ENCODE data around the gene TMEM120B.

Gene TMEM120B

GRCh38 chr12:121804417-121805111, 92.0 kb downstream of the TMEM120B start:
- no peak overlapping the region for H3K27ac ChIP-seq (ENCODE audit: low read length)
- peaks cover 9% of the 10 kb centered on the region; the same call in 1 of the 2 replicates for H3K4me1 ChIP-seq (ENCODE audit: insufficient read depth, low read length)
- peaks cover 17% of the 10 kb centered on the region for H3K36me3 ChIP-seq (ENCODE audit: insufficient read depth, low read depth, low read length)
- H3K9me3 ChIP-seq (ENCODE audit: insufficient read depth, low read depth, low read length), result no peaks in the 10 kb centered on the region
- H3K4me3 ChIP-seq (ENCODE audit: low read length), result peak overlapping the region; percentile 74
- no peaks in the 10 kb centered on the region for H3K27me3 ChIP-seq (ENCODE audit: insufficient read depth, low read length)
- peak overlapping the region; percentile 71; the same call in 1 of the 2 replicates for H3K9ac ChIP-seq (ENCODE audit: low read depth, low read length)

GRCh38 chr12:121805171-121806008, 92.8 kb downstream of the TMEM120B start:
- Histone ChIP-seq H3K4me1 (ENCODE audit: insufficient read depth, low read length) (peaks cover 9% of the 10 kb centered on the region; the same call in 1 of the 2 replicates), H3K27me3 (ENCODE audit: insufficient read depth, low read length) (no peaks in the 10 kb centered on the region), H3K4me3 (ENCODE audit: low read length) (peak overlapping the region; percentile 74), H3K9me3 (ENCODE audit: insufficient read depth, low read depth, low read length) (no peaks in the 10 kb centered on the region), H3K36me3 (ENCODE audit: insufficient read depth, low read depth, low read length) (peaks cover 25% of the 10 kb centered on the region), H3K9ac (ENCODE audit: low read depth, low read length) (peak overlapping the region; percentile 71; the same call in 1 of the 2 replicates), H3K27ac (ENCODE audit: low read length) (no peak overlapping the region)

- Histone ChIP-seq H3K4me3 (ENCODE audit: low read length) (peak overlapping the region; percentile 54), H3K4me1 (ENCODE audit: insufficient read depth, low read length) (peaks cover 13% of the 10 kb centered on the region), H3K36me3 (ENCODE audit: insufficient read depth, low read depth, low read length) (peaks cover 32% of the 10 kb centered on the region), H3K9ac (ENCODE audit: low read depth, low read length) (no peak overlapping the region), H3K27me3 (ENCODE audit: insufficient read depth, low read length) (no peaks in the 10 kb centered on the region), H3K9me3 (ENCODE audit: insufficient read depth, low read depth, low read length) (no peaks in the 10 kb centered on the region), H3K27ac (ENCODE audit: low read length) (no peak overlapping the region)
Observed at GRCh38 chr12:121806009-121806545, 93.5 kb downstream of the TMEM120B start.

GRCh38 chr12:121806546-121807423, 94.2 kb downstream of the TMEM120B start:
- H3K36me3 ChIP-seq (ENCODE audit: insufficient read depth, low read depth, low read length), result peaks cover 32% of the 10 kb centered on the region
- no peaks in the 10 kb centered on the region for H3K27me3 ChIP-seq (ENCODE audit: insufficient read depth, low read length)
- H3K4me1 ChIP-seq (ENCODE audit: insufficient read depth, low read length), result peaks cover 19% of the 10 kb centered on the region
- H3K9ac ChIP-seq (ENCODE audit: low read depth, low read length), result no peak overlapping the region
- no peaks in the 10 kb centered on the region for H3K9me3 ChIP-seq (ENCODE audit: insufficient read depth, low read depth, low read length)
- H3K4me3 ChIP-seq (ENCODE audit: low read length), result peak overlapping the region; percentile 54
- no peak overlapping the region for H3K27ac ChIP-seq (ENCODE audit: low read length)

- Histone ChIP-seq H3K9me3 (ENCODE audit: insufficient read depth, low read depth, low read length) (no peaks in the 10 kb centered on the region), H3K27me3 (ENCODE audit: insufficient read depth, low read length) (no peaks in the 10 kb centered on the region), H3K4me1 (ENCODE audit: insufficient read depth, low read length) (peaks cover 19% of the 10 kb centered on the region), H3K27ac (ENCODE audit: low read length) (no peak overlapping the region), H3K9ac (ENCODE audit: low read depth, low read length) (no peak overlapping the region), H3K36me3 (ENCODE audit: insufficient read depth, low read depth, low read length) (peaks cover 33% of the 10 kb centered on the region), H3K4me3 (ENCODE audit: low read length) (no peak overlapping the region)
Observed at GRCh38 chr12:121807642-121808347, 95.2 kb downstream of the TMEM120B start.

GRCh38 chr12:121808623-121809022, 96.1 kb downstream of the TMEM120B start:
- Histone ChIP-seq H3K27ac (ENCODE audit: low read length) (no peak overlapping the region), H3K4me3 (ENCODE audit: low read length) (no peak overlapping the region), H3K36me3 (ENCODE audit: insufficient read depth, low read depth, low read length) (peaks cover 41% of the 10 kb centered on the region), H3K9ac (ENCODE audit: low read depth, low read length) (no peak overlapping the region), H3K27me3 (ENCODE audit: insufficient read depth, low read length) (no peaks in the 10 kb centered on the region), H3K4me1 (ENCODE audit: insufficient read depth, low read length) (peaks cover 19% of the 10 kb centered on the region), H3K9me3 (ENCODE audit: insufficient read depth, low read depth, low read length) (no peaks in the 10 kb centered on the region)

GRCh38 chr12:121809712-121810116, 97.2 kb downstream of the TMEM120B start:
- Histone ChIP-seq H3K36me3 (ENCODE audit: insufficient read depth, low read depth, low read length) (peaks cover 41% of the 10 kb centered on the region), H3K4me1 (ENCODE audit: insufficient read depth, low read length) (peaks cover 19% of the 10 kb centered on the region)

GRCh38 chr12:121810234-121810817, 97.8 kb downstream of the TMEM120B start:
- H3K4me3 ChIP-seq (ENCODE audit: low read length), result no peak overlapping the region
- H3K27ac ChIP-seq (ENCODE audit: low read length), result no peak overlapping the region
- H3K4me1 ChIP-seq (ENCODE audit: insufficient read depth, low read length), result peaks cover 19% of the 10 kb centered on the region
- no peaks in the 10 kb centered on the region for H3K9me3 ChIP-seq (ENCODE audit: insufficient read depth, low read depth, low read length)
- no peaks in the 10 kb centered on the region for H3K27me3 ChIP-seq (ENCODE audit: insufficient read depth, low read length)
- peak overlapping the region; percentile 92; the same call in 1 of the 2 replicates for H3K9ac ChIP-seq (ENCODE audit: low read depth, low read length)
- H3K36me3 ChIP-seq (ENCODE audit: insufficient read depth, low read depth, low read length), result peaks cover 45% of the 10 kb centered on the region

More at GRCh38 chr12:121809712-121810116, 97.2 kb downstream of the TMEM120B start:
- Histone ChIP-seq H3K4me3 (ENCODE audit: low read length) (no peak overlapping the region), H3K27ac (ENCODE audit: low read length) (no peak overlapping the region), H3K9ac (ENCODE audit: low read depth, low read length) (no peak overlapping the region), H3K9me3 (ENCODE audit: insufficient read depth, low read depth, low read length) (no peaks in the 10 kb centered on the region), H3K27me3 (ENCODE audit: insufficient read depth, low read length) (no peaks in the 10 kb centered on the region)

GRCh38 chr12:121810833-121811433, 98.4 kb downstream of the TMEM120B start:
- Histone ChIP-seq H3K9ac (ENCODE audit: low read depth, low read length) (peak overlapping the region; percentile 92; the same call in 1 of the 2 replicates), H3K9me3 (ENCODE audit: insufficient read depth, low read depth, low read length) (no peaks in the 10 kb centered on the region), H3K4me3 (ENCODE audit: low read length) (peak overlapping the region; percentile 98), H3K27ac (ENCODE audit: low read length) (no peak overlapping the region), H3K27me3 (ENCODE audit: insufficient read depth, low read length) (no peaks in the 10 kb centered on the region), H3K36me3 (ENCODE audit: insufficient read depth, low read depth, low read length) (peaks cover 51% of the 10 kb centered on the region), H3K4me1 (ENCODE audit: insufficient read depth, low read length) (peaks cover 16% of the 10 kb centered on the region)
